Hematopoietic multipotent progenitor cell treated with erythropoietin and hydrocortisone succinate and interleukin-3 and kit ligand, for 8 days (in vitro differentiated cells): Measurements from ENCODE around the gene IL11RA.
A peak's percentile ranks its signal among the peaks of the same experiment; 100 is the strongest.

Experiments
- DNase-seq: peaks from one replicate; pipeline ENCODE4 v3.0.0-alpha.2; 2015

IL11RA gene

GRCh38 chr9:34687276-34688030 is 35.5 kb downstream of the IL11RA start:
- no peak for DNase-seq

- DNase-seq, result no peak
Measured at GRCh38 chr9:34688329-34689115, 36.5 kb downstream of the IL11RA start.

GRCh38 chr9:34689116-34689470 is 37.1 kb downstream of the IL11RA start:
- no peak for DNase-seq

GRCh38 chr9:34689512-34689911 is 37.5 kb downstream of the IL11RA start:
- DNase-seq, result no peak

GRCh38 chr9:34690983-34691935 is 39.3 kb downstream of the IL11RA start, which contains the start of gene CCL19:
Gene CCL19 (minus strand): TSS chr9:34691276. CDS start chr9:34691139, 137 bp downstream.
- DNase-seq, result no peak

GRCh38 chr9:34691936-34692315 is 39.9 kb downstream of the IL11RA start:
- no peak for DNase-seq

- DNase-seq, result no peak
Measured at GRCh38 chr9:34693560-34693959, 41.6 kb downstream of the IL11RA start.

GRCh38 chr9:34694811-34695210 is 42.8 kb downstream of the IL11RA start:
- no peak for DNase-seq

- peak; percentile 55 for DNase-seq
Measured at GRCh38 chr9:34701023-34701768, 49.2 kb downstream of the IL11RA start.

- peak; percentile 71 for DNase-seq
Measured at GRCh38 chr9:34701769-34702736, 50.1 kb downstream of the IL11RA start.

GRCh38 chr9:34707130-34707529 is 55.1 kb downstream of the IL11RA start:
- no peak for DNase-seq

- no peak for DNase-seq
Measured at GRCh38 chr9:34709196-34709978, 57.4 kb downstream of the IL11RA start.

- DNase-seq, result no peak
Measured at GRCh38 chr9:34710023-34710422, 58.0 kb downstream of the IL11RA start, which contains the start of gene CCL21. Gene CCL21 (minus strand): TSS chr9:34710136. CDS start chr9:34710066, 70 bp downstream.
